NCI-H82 treated with DMSO at 0.1 percent for 48 hours (cell line): Measurements from ENCODE around the gene MMP15.

Source experiments
- DNase-seq: peaks from one replicate; lab custom pipeline; 2025; ENCODE audit not compliant: unreplicated experiment; lab: John Stamatoyannopoulos, UW

MMP15 gene

GRCh38 chr16:58018803-58019202 lies 6.8 kb upstream of the MMP15 start:
- peak; percentile 15 for DNase-seq

- no peak for DNase-seq
These were observed 5.6 kb upstream of the MMP15 start for GRCh38 chr16:58019866-58020538.

GRCh38 chr16:58020628-58021521 lies 4.7 kb upstream of the MMP15 start:
- no peak for DNase-seq

- no peak for DNase-seq
These were observed 3.6 kb upstream of the MMP15 start for GRCh38 chr16:58021661-58022551.

GRCh38 chr16:58022601-58023371 lies 2.8 kb upstream of the MMP15 start:
- no peak for DNase-seq

GRCh38 chr16:58024486-58025350 lies 836 bp upstream of the MMP15 start:
- no peak for DNase-seq

GRCh38 chr16:58026139-58026704 lies 668 bp downstream of the MMP15 start:
- DNase-seq = no peak

- no peak for DNase-seq
These were observed 1.2 kb downstream of the MMP15 start for GRCh38 chr16:58026705-58027160.

GRCh38 chr16:58027161-58027915 lies 1.8 kb downstream of the MMP15 start:
- peak; percentile 2 for DNase-seq

- no peak for DNase-seq
These were observed 2.4 kb downstream of the MMP15 start for GRCh38 chr16:58027916-58028455.

- DNase-seq = no peak
These were observed 3.1 kb downstream of the MMP15 start for GRCh38 chr16:58028541-58029070.

GRCh38 chr16:58029410-58029809 lies 3.9 kb downstream of the MMP15 start:
- DNase-seq = no peak

- no peak for DNase-seq
These were observed 4.7 kb downstream of the MMP15 start for GRCh38 chr16:58030136-58030840.

GRCh38 chr16:58031016-58031800 lies 5.7 kb downstream of the MMP15 start:
- DNase-seq = no peak

- no peak for DNase-seq
These were observed 7.2 kb downstream of the MMP15 start for GRCh38 chr16:58032710-58033293.

GRCh38 chr16:58034128-58034685 lies 8.7 kb downstream of the MMP15 start:
- no peak for DNase-seq
